H9 (cell line): ENCODE measurements around the gene ARFGEF2. TPM values are rescaled to one million over a fixed set of nuclear protein-coding genes. Genes with fewer than 3 reads are reported as not detected.

Experiments used
- DNase-seq: peaks from one replicate; pipeline ENCODE4 v3.0.0-alpha.2; 2017
- H2AFZ ChIP-seq: one replicate; pipeline ENCODE4 v1.6.1; 2013; ENCODE audit warnings: mild to moderate bottlenecking, low read length, control low read depth, moderate library complexity
- H2AK5ac ChIP-seq: 2 replicates; pipeline ENCODE4 v1.6.1; 2013; ENCODE audit warnings: low read length, control low read depth, mixed read lengths; ENCODE audit not compliant: insufficient read length
- H2BK120ac ChIP-seq: one replicate; pipeline ENCODE4 v1.6.1; 2013; ENCODE audit warnings: low read depth, mild to moderate bottlenecking, low read length, control low read depth, inconsistent platforms; ENCODE audit not compliant: poor library complexity, severe bottlenecking
- H2BK12ac ChIP-seq: 2 replicates; pipeline ENCODE4 v1.6.1; 2013; ENCODE audit warnings: low read length, control low read depth, mixed read lengths, low read depth; ENCODE audit not compliant: insufficient read length
- H2BK15ac ChIP-seq: 2 replicates; pipeline ENCODE4 v1.6.1; 2013; ENCODE audit warnings: low read depth, low read length, control low read depth
- H2BK20ac ChIP-seq: one replicate; pipeline ENCODE4 v1.6.1; 2013; ENCODE audit warnings: low read depth, mild to moderate bottlenecking, low read length, control low read depth, inconsistent platforms; ENCODE audit not compliant: poor library complexity, severe bottlenecking
- H2BK5ac ChIP-seq: 2 replicates; pipeline ENCODE4 v1.6.1; 2013; ENCODE audit warnings: low read length, control low read depth, mixed read lengths; ENCODE audit not compliant: insufficient read length
- H3K14ac ChIP-seq: 2 replicates; pipeline ENCODE4 v1.6.1; 2013; ENCODE audit warnings: low read length, control low read depth; ENCODE audit not compliant: insufficient read depth
- H3K18ac ChIP-seq: 2 replicates; pipeline ENCODE4 v1.6.1; 2013; ENCODE audit warnings: low read depth, mild to moderate bottlenecking, mixed read lengths, low read length, control low read depth; ENCODE audit not compliant: insufficient read length
- H3K23ac ChIP-seq: 2 replicates; pipeline ENCODE4 v1.6.1; 2013; ENCODE audit warnings: low read length, control low read depth, mixed read lengths, low read depth; ENCODE audit not compliant: insufficient read length
- H3K23me2 ChIP-seq: 2 replicates; pipeline ENCODE4 v1.6.1; 2013; ENCODE audit warnings: low read depth, mild to moderate bottlenecking, mixed read lengths, low read length, control low read depth; ENCODE audit not compliant: insufficient read length, poor library complexity, severe bottlenecking
- H3K27ac ChIP-seq: 2 replicates; pipeline ENCODE4 v1.5.1; 2013; ENCODE audit warnings: low read length, control low read depth, mixed read lengths, low read depth; ENCODE audit not compliant: insufficient read length
- H3K27me3 ChIP-seq: 2 replicates; pipeline ENCODE4 v1.6.1; 2013; ENCODE audit warnings: low read length, control low read depth, inconsistent platforms; ENCODE audit not compliant: insufficient read depth
- H3K4ac ChIP-seq: 2 replicates; pipeline ENCODE4 v1.6.1; 2013; ENCODE audit warnings: low read depth, mild to moderate bottlenecking, control low read depth, inconsistent platforms, low read length, moderate library complexity
- H3K4me1 ChIP-seq: 2 replicates; pipeline ENCODE4 v1.6.1; 2013; ENCODE audit warnings: low read length, control low read depth, inconsistent platforms; ENCODE audit not compliant: insufficient read depth
- H3K4me2 ChIP-seq: 2 replicates; pipeline ENCODE4 v1.6.1; 2013; ENCODE audit warnings: low read length, control low read depth, mixed read lengths; ENCODE audit not compliant: insufficient read length, insufficient read depth
- H3K56ac ChIP-seq: 2 replicates; pipeline ENCODE4 v1.6.1; 2013; ENCODE audit warnings: low read depth, mild to moderate bottlenecking, mixed read lengths, low read length, control low read depth; ENCODE audit not compliant: insufficient read length
- H3K79me1 ChIP-seq: 2 replicates; pipeline ENCODE4 v1.6.1; 2013; ENCODE audit warnings: low read depth, mild to moderate bottlenecking, moderate library complexity, low read length, control low read depth, inconsistent platforms; ENCODE audit not compliant: insufficient read depth, poor library complexity, severe bottlenecking
- H3K79me2 ChIP-seq: 2 replicates; pipeline ENCODE4 v1.6.1; 2013; ENCODE audit warnings: low read length, control low read depth, inconsistent platforms; ENCODE audit not compliant: insufficient read depth
- H3K9ac ChIP-seq: 2 replicates; pipeline ENCODE4 v1.6.1; 2013; ENCODE audit warnings: low read length, control low read depth, mixed read lengths; ENCODE audit not compliant: insufficient read length; ENCODE audit errors: extremely low read depth
- H3K9me3 ChIP-seq: one replicate; pipeline ENCODE4 v1.6.1; 2013; ENCODE audit warnings: low read depth, low read length, inconsistent platforms; ENCODE audit not compliant: control insufficient read depth
- H3T11ph ChIP-seq: one replicate; pipeline ENCODE4 v1.6.1; 2013; ENCODE audit warnings: mild to moderate bottlenecking, low read length, control low read depth, inconsistent platforms
- H4K20me1 ChIP-seq: one replicate; pipeline ENCODE4 v1.6.1; 2013; ENCODE audit not compliant: control insufficient read depth, insufficient read length, insufficient read depth
- H4K5ac ChIP-seq: 2 replicates; pipeline ENCODE4 v1.6.1; 2013; ENCODE audit warnings: low read depth, mild to moderate bottlenecking, mixed read lengths, low read length, control low read depth; ENCODE audit not compliant: insufficient read length
- H4K8ac ChIP-seq: replicated peaks from 2 replicates; pipeline ENCODE4 v1.6.1; 2013; ENCODE audit warnings: low read length, control low read depth, mixed read lengths, low read depth; ENCODE audit not compliant: insufficient read length
- H4K91ac ChIP-seq: 2 replicates; pipeline ENCODE4 v1.6.1; 2013; ENCODE audit warnings: low read depth, mild to moderate bottlenecking, moderate library complexity, mixed read lengths, low read length, control low read depth; ENCODE audit not compliant: insufficient read length
- H3K27ac Mint-ChIP-seq, 3 experiments: 2 replicates in 2 of 3; 3 replicates in 1 of 3; pipeline ENCODE4 v1.8.0; 2020 to 2021; ENCODE audit warnings: mixed read lengths in 3 of 3, mild to moderate bottlenecking in 1 of 3, moderate library complexity in 1 of 3
- H3K27me3 Mint-ChIP-seq: 2 replicates; pipeline ENCODE4 v1.8.0; 2021; ENCODE audit warnings: low read depth, mild to moderate bottlenecking, moderate library complexity, mixed read lengths
- H3K36me3 Mint-ChIP-seq, 3 experiments: 2 replicates in 2 of 3; 3 replicates in 1 of 3; pipeline ENCODE4 v1.8.0; 2020 to 2021; ENCODE audit warnings: low read depth in 3 of 3, mixed read lengths in 3 of 3; ENCODE audit not compliant: insufficient read depth in 1 of 3
- H3K4me1 Mint-ChIP-seq, 2 experiments: 2 replicates each; pipeline ENCODE4 v1.8.0; 2020; ENCODE audit warnings: mixed read lengths in 2 of 2
- H3K4me3 Mint-ChIP-seq, 2 experiments: 2 replicates in 1 of 2; 3 replicates in 1 of 2; pipeline ENCODE4 v1.8.0; 2020 to 2021; ENCODE audit warnings: mild to moderate bottlenecking in 2 of 2, mixed read lengths in 2 of 2, moderate library complexity in 1 of 2
- H3K9me3 Mint-ChIP-seq, 2 experiments: 2 replicates in 1 of 2; 3 replicates in 1 of 2; pipeline ENCODE4 v1.8.0; 2020; ENCODE audit warnings: mild to moderate bottlenecking in 2 of 2, mixed read lengths in 2 of 2, moderate library complexity in 1 of 2
- WGBS: extraction: QIAGEN DNeasy Blood & Tissue Kit; methylation state at CpG from one replicate; pipeline ENCODE4 v1.1.7; 2013; ENCODE audit warnings: missing lambda C conversion rate, low lambda C conversion rate, mixed read lengths; ENCODE audit not compliant: insufficient read length; ENCODE audit errors: extremely low coverage; 5-methylcytosine and 5-hydroxymethylcytosine counted together
- total RNA-seq: library from RNA; stranded (reverse); gene quantifications from 2 replicates; pipeline ENCODE4 v1.2.1, GENCODE V29; 2021
- TF ChIP-seq, protein P1 (sequence below): fragments of 200-600 bp; sonication (generic); conservative IDR thresholded peaks from 3 replicates; pipeline ENCODE4 v1.8.0; 2021; ENCODE audit warnings: antibody characterized with exemption, mild to moderate bottlenecking

ARFGEF2 gene
- total RNA-seq, 1 experiment from 2014 or later: 16.6 TPM

DNA sequence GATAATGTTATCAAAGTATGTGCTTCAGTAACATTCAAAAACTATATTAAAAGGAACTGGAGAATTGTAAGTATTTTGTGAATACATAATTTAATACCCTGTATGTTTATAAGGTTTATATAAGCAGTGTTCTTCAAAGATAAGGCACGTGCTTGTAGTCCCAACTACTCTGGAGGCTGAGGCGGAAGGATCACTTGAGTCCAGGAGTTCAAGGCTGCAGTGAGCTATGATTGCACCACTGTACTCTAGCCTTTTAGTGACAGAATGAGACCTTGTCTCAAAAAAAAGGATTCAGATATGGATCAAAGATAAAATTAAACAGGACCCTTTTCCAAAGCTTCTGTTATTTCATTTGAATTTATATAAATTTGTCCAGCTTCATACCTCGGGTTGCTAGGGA, 141.8 kb downstream of the ARFGEF2 start:
- Histone ChIP-seq H4K20me1 (peaks cover 2% of the 10 kb centered on the region), H3K27ac (no peak overlapping the region), H3K4me2 (no peak overlapping the region), H2BK15ac (no peak overlapping the region), H4K5ac (no peak overlapping the region), H3K23ac (no peak overlapping the region), H3K79me1 (peaks cover 6% of the 10 kb centered on the region), H3K79me2 (no peaks in the 10 kb centered on the region; the same call in 1 of the 2 replicates), H2AK5ac (no peak overlapping the region), H3K18ac (no peak overlapping the region), H4K91ac (no peak overlapping the region), H4K8ac (no peak overlapping the region), H3K56ac (no peak overlapping the region), H3K9me3 (no peaks in the 10 kb centered on the region), H2BK12ac (no peak overlapping the region), H2AFZ (no peak overlapping the region), H3K27me3 (no peaks in the 10 kb centered on the region), H3K14ac (no peak overlapping the region), H3K4me1 (no peaks in the 10 kb centered on the region), H2BK20ac (no peak overlapping the region), H3T11ph (no peak overlapping the region), H3K4ac (no peak overlapping the region), H3K23me2 (no peaks in the 10 kb centered on the region), H2BK5ac (no peak overlapping the region), H2BK120ac (no peak overlapping the region), H3K9ac (no peak overlapping the region)
- no peak for DNase-seq
- Mint-ChIP-seq H3K27ac (no peak overlapping the region), H3K27me3 (no peaks in the 10 kb centered on the region), H3K36me3 (peaks cover 45 to 81% (median 80%) of the 10 kb centered on the region in 3 experiments), H3K4me3 (no peak overlapping the region), H3K4me1 (no peaks in the 10 kb centered on the region), H3K9me3 (no peaks in the 10 kb centered on the region)
- TF ChIP-seq, protein P1, sequence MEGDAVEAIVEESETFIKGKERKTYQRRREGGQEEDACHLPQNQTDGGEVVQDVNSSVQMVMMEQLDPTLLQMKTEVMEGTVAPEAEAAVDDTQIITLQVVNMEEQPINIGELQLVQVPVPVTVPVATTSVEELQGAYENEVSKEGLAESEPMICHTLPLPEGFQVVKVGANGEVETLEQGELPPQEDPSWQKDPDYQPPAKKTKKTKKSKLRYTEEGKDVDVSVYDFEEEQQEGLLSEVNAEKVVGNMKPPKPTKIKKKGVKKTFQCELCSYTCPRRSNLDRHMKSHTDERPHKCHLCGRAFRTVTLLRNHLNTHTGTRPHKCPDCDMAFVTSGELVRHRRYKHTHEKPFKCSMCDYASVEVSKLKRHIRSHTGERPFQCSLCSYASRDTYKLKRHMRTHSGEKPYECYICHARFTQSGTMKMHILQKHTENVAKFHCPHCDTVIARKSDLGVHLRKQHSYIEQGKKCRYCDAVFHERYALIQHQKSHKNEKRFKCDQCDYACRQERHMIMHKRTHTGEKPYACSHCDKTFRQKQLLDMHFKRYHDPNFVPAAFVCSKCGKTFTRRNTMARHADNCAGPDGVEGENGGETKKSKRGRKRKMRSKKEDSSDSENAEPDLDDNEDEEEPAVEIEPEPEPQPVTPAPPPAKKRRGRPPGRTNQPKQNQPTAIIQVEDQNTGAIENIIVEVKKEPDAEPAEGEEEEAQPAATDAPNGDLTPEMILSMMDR: no peak
- WGBS: no CpG with 5 or more reads among the region's 3 CpGs
